DOHH2 (cell line): ENCODE data around the gene STARD3NL.

Source experiments
- H3F3A ChIP-seq: fragments of 200-600 bp; sonication (generic), shearing (Covaris generic); 2 replicates; pipeline ENCODE4 v1.6.0; 2016; ENCODE audit warnings: antibody characterized with exemption, mild to moderate bottlenecking; ENCODE audit not compliant: control insufficient read depth, insufficient read depth
- H3K27ac ChIP-seq: fragments of 200-600 bp; sonication (generic); 2 replicates; pipeline ENCODE4 v1.5.1; 2014; ENCODE audit warnings: low read depth, mild to moderate bottlenecking, low read length, moderate library complexity
- H3K27me3 ChIP-seq: fragments of 200-600 bp; sonication (generic); 2 replicates; pipeline ENCODE4 v1.6.1; 2014; ENCODE audit warnings: mild to moderate bottlenecking, low read length, mixed read lengths; ENCODE audit not compliant: control insufficient read depth
- H3K36me3 ChIP-seq: fragments of 200-600 bp; sonication (generic); 2 replicates; pipeline ENCODE4 v1.6.1; 2014; ENCODE audit warnings: mild to moderate bottlenecking, low read length, moderate library complexity, mixed read lengths; ENCODE audit not compliant: control insufficient read depth
- H3K4me1 ChIP-seq: fragments of 200-600 bp; sonication (generic); 2 replicates; pipeline ENCODE4 v1.6.1; 2014; ENCODE audit warnings: mild to moderate bottlenecking, low read length, mixed read lengths; ENCODE audit not compliant: control insufficient read depth
- H3K4me2 ChIP-seq: fragments of 200-600 bp; sonication (generic); 2 replicates; pipeline ENCODE4 v1.6.0; 2014; ENCODE audit warnings: mild to moderate bottlenecking, low read length, moderate library complexity
- H3K4me3 ChIP-seq: fragments of 200-600 bp; sonication (generic); 2 replicates; pipeline ENCODE4 v1.5.1; 2014; ENCODE audit warnings: mild to moderate bottlenecking, low read length, mixed read lengths
- H3K79me2 ChIP-seq: fragments of 200-600 bp; sonication (generic); 2 replicates; pipeline ENCODE4 v1.6.1; 2014; ENCODE audit warnings: mild to moderate bottlenecking, low read length, mixed read lengths; ENCODE audit not compliant: control insufficient read depth
- H3K9me2 ChIP-seq: fragments of 200-600 bp; sonication (generic); replicated peaks from 2 replicates; pipeline ENCODE4 v1.6.1; 2014; ENCODE audit warnings: mild to moderate bottlenecking, low read length, mixed read lengths; ENCODE audit not compliant: control insufficient read depth
- H3K9me3 ChIP-seq: fragments of 200-600 bp; sonication (generic); 2 replicates; pipeline ENCODE4 v1.6.1; 2014; ENCODE audit warnings: antibody characterized with exemption, low read length, mixed read lengths; ENCODE audit not compliant: control insufficient read depth, insufficient read depth
- H4K20me1 ChIP-seq: fragments of 200-600 bp; sonication (generic); 2 replicates; pipeline ENCODE4 v1.6.0; 2014; ENCODE audit warnings: low read depth, mild to moderate bottlenecking, antibody characterized with exemption, low read length, moderate library complexity; ENCODE audit not compliant: control insufficient read depth, insufficient read depth
- EZH2phosphoT487 ChIP-seq: fragments of 200-600 bp; sonication (generic); IDR thresholded peaks from 2 replicates; pipeline ENCODE4 v1.6.1; 2017; ENCODE audit warnings: borderline replicate concordance, mild to moderate bottlenecking, antibody characterized with exemption, low read length, moderate library complexity, mixed read lengths
- TF ChIP-seq, protein P1 (sequence below): fragments of 200-600 bp; sonication (generic); IDR thresholded peaks from one replicate; pipeline ENCODE4 v1.5.1; 2014; ENCODE audit warnings: antibody characterized with exemption, mild to moderate bottlenecking, low read depth, low read length; ENCODE audit not compliant: poor library complexity, severe bottlenecking

Gene STARD3NL

GRCh38 chr7:38160003-38160571, 18.0 kb upstream of the STARD3NL start:
- Histone ChIP-seq H3K36me3 (no peaks in the 10 kb centered on the region), H3K79me2 (no peaks in the 10 kb centered on the region), H3K27me3 (peaks cover 6% of the 10 kb centered on the region; the same call in 1 of the 2 replicates), H3K4me2 (no peak overlapping the region), H3K4me1 (no peaks in the 10 kb centered on the region), H3K9me3 (no peaks in the 10 kb centered on the region), H4K20me1 (no peaks in the 10 kb centered on the region), H3F3A (no peaks in the 10 kb centered on the region), H3K4me3 (no peak overlapping the region), H3K27ac (no peak overlapping the region), H3K9me2 (no peaks in the 10 kb centered on the region)
- no peak for TF ChIP-seq EZH2phosphoT487
- TF ChIP-seq, protein P1, sequence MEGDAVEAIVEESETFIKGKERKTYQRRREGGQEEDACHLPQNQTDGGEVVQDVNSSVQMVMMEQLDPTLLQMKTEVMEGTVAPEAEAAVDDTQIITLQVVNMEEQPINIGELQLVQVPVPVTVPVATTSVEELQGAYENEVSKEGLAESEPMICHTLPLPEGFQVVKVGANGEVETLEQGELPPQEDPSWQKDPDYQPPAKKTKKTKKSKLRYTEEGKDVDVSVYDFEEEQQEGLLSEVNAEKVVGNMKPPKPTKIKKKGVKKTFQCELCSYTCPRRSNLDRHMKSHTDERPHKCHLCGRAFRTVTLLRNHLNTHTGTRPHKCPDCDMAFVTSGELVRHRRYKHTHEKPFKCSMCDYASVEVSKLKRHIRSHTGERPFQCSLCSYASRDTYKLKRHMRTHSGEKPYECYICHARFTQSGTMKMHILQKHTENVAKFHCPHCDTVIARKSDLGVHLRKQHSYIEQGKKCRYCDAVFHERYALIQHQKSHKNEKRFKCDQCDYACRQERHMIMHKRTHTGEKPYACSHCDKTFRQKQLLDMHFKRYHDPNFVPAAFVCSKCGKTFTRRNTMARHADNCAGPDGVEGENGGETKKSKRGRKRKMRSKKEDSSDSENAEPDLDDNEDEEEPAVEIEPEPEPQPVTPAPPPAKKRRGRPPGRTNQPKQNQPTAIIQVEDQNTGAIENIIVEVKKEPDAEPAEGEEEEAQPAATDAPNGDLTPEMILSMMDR = no peak

- no peaks in the 10 kb centered on the region for H3K4me1 ChIP-seq
- no peak overlapping the region for H3K4me2 ChIP-seq
- H3K27ac ChIP-seq = no peak overlapping the region
- H3K9me2 ChIP-seq = no peaks in the 10 kb centered on the region
- H3K9me3 ChIP-seq = no peaks in the 10 kb centered on the region
- no peak overlapping the region for H3K4me3 ChIP-seq
- 0 out of 2 replicates have a peak, but pooled peaks cover 7% of the 10 kb centered on the region for H3K27me3 ChIP-seq
- no peaks in the 10 kb centered on the region for H3K79me2 ChIP-seq
- no peaks in the 10 kb centered on the region for H3F3A ChIP-seq
- no peak for TF ChIP-seq EZH2phosphoT487
- TF ChIP-seq, protein P1 = no peak
- no peaks in the 10 kb centered on the region for H4K20me1 ChIP-seq
- H3K36me3 ChIP-seq = no peaks in the 10 kb centered on the region
Observed at GRCh38 chr7:38162036-38162435, 16.0 kb upstream of the STARD3NL start.

DNA sequence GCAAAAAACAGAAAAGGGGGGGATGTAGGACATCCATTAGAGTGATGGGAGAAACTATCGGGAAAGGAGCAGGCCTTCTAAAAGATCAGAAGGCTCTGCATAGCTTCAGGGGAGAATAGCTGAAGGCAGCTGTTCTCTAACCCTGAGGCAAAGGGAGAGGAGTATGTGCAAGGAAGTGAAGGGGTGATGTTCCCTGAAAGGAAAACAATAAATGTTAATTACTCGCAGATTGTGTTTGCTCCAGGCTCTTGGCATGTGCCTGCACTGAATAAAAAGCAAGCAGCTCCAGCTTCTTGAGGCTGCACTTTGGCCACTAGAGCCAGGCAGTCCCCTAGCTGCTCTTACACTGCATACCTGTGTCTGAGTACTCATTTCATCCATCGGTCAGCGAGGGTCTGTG, 14.4 kb upstream of the STARD3NL start:
- no peak overlapping the region for H3K4me2 ChIP-seq
- no peaks in the 10 kb centered on the region for H3F3A ChIP-seq
- H3K4me3 ChIP-seq = no peak overlapping the region
- H3K27me3 ChIP-seq = peaks cover 16% of the 10 kb centered on the region
- no peaks in the 10 kb centered on the region for H3K4me1 ChIP-seq
- H3K36me3 ChIP-seq = no peaks in the 10 kb centered on the region
- no peaks in the 10 kb centered on the region for H3K9me2 ChIP-seq
- TF ChIP-seq, protein P1 = no peak
- TF ChIP-seq EZH2phosphoT487 = no peak
- no peaks in the 10 kb centered on the region for H3K79me2 ChIP-seq
- H3K9me3 ChIP-seq = no peaks in the 10 kb centered on the region
- no peak overlapping the region for H3K27ac ChIP-seq
- no peaks in the 10 kb centered on the region for H4K20me1 ChIP-seq
